NT2/D1 (cell line): ENCODE results near the gene SAMD10.

Experiments
- SUZ12 ChIP-seq: IDR thresholded peaks from 2 replicates; pipeline ENCODE4 v1.6.1; 2011; ENCODE audit not compliant: insufficient read length, insufficient read depth; ENCODE audit errors: extremely low read depth
- YY1 ChIP-seq: IDR thresholded peaks from 2 replicates; pipeline ENCODE4 v1.6.1; 2011; ENCODE audit not compliant: insufficient read length, insufficient read depth

- no peak for TF ChIP-seq YY1
- TF ChIP-seq SUZ12: no peak
Measured at GRCh38 chr20:63952210-63952535, 27.3 kb downstream of the SAMD10 start.
